GM19351 (cell line): ENCODE measurements around the gene FCER2.

Experiments
- ATAC-seq: cut with Tn5 transposase; IDR thresholded peaks from one replicate; pipeline ENCODE4 v1.9.1; 2021; ENCODE audit warnings: mild to moderate bottlenecking, moderate library complexity; ENCODE audit not compliant: unreplicated experiment

The FCER2 gene

DNA sequence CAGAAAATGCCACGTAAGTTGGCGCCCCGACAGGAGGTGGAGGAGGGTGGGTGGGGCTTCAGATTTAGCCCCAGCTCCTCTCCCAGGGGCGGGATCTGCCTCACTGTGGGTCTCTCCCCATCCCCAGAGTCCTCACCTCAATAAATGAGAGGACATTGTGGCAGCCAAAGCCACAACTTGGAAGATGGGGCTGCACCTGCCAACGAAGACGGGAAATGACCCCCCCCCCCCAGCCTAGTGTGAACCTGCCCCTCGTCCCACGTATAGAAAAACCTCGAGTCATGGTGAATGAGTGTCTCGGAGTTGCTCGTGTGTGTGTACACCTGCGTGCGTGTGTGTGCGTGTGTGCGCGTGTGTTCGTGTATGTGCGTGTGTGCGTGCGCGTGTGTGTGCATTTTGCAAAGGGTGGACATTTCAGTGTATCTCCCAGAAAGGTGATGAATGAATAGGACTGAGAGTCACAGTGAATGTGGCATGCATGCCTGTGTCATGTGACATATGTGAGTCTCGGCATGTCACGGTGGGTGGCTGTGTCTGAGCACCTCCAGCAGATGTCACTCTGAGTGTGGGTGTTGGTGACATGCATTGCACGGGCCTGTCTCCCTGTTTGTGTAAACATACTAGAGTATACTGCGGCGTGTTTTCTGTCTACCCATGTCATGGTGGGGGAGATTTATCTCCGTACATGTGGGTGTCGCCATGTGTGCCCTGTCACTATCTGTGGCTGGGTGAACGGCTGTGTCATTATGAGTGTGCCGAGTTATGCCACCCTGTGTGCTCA is 22.8 kb downstream of the FCER2 start:
- no peak for ATAC-seq

DNA sequence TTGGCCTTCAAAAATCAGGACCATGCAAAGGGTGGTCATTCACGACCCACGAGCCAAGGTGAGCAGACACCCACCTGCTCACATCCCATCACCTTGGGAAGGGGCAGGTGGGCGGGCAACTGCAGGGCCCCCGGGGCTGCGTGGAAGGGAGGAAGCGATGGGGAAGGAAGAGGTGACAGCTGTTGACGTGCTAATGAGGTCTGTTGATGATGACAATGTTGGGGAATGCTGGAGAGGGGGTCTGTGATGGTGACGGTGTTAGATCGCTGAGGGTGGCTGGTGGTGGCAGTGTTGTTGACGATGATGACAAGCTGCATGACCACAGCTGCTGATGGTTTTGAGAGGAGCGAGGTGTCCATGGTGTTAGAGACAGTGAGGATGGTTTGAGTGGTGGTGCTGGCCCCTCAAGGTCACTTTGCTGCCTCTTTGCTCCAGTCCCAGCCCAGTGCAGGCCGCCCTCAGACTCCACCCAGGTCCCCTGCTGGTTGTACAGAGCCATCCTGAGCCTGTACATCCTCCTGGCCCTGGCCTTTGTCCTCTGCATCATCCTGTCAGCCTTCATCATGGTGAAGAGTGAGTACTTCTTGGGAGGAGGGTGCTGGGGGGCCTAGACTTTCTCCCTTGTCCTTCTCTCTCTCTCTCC is 24.1 kb downstream of the FCER2 start:
- ATAC-seq: no peak

DNA sequence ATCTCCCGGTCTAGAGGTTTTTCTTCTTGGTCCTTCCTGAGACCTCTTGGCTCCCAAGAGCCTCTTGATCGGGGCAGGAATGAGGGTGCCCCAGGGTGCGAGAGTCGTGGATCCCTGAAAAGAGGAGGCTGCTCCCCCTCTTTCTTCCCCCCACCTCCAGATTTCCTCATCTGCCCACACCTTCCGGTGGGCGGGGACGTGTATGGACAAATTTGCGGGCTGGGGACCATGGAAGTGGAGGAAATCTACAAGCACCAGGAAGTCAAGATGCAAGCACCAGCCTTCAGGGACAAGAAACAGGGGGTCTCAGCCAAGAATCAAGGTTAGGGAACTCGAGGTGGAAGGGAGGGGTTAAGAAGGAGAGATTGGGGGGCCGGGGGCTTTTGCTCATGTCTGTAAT is 25.1 kb downstream of the FCER2 start, which contains the start of gene MCEMP1:
MCEMP1 (plus strand) TSS at position 237 of the 400 bp plus-strand sequence; CDS start at position 268, 31 bp downstream.
- ATAC-seq: no peak

DNA sequence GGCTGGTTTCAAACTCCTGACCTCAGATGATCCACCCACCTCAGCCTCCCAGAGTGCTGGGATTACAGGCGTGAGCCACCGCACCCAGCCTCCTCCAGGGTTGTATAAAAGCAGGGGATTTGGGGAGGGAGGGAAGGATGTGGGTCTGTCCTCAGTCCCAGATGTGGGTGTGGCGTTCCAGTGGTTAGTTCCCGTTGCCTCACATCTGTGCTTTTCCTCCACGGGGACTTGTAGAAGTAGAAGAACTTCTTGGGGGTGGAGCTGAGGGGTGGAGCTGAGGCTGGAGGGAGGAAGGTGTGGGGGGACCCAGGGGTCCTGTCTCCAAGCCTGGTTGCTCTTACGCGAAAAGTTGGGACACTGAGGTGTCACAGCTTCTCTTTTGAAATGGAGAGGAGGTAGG is 25.6 kb downstream of the FCER2 start:
- no peak for ATAC-seq

DNA sequence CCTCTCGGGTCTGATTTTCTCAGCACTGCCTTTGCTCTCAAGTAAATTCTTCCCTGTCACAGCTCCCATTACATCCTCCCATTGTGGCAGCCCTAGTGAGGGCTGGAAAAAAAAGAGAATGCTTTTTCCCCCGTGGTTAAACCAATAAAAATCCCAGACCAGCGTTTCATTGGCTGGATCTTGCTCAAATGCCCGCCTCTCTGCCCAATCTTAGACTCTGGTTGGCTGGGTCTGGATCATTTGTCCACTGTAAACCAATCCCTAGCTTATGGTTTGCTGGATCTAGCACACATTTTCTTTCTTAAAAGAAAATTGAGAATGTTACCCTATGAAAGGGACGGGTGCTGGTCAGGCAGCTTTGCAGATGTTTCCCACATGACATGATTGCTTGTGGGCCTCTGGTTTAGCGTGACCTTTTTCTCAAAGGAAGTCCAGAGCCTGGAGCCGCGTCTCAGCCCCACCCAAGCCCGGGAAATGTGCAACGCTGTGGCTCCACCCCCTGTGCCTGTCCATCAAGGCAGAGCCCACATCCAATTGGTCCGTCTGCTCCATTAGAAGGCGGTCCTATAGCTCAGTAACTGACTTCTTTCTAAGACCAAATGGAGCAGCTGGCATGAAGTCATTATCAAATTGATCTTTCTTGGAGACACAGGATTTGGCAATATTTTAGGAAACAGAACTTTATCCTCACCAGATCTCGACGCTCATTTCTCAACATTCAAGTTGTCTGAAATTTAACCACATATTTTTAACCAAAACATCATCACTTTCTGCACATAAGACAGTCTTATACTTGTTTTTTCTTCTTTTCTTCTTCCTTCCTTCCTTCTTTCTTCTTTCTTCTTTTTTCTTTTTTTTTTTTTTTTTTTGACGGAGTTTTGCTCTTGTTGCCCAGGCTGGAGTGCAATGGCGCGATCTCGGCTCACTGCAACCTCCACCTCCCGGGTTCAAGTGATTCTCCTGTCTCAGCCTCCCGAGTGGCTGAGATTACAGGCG is 27.6 kb downstream of the FCER2 start:
- no peak for ATAC-seq

DNA sequence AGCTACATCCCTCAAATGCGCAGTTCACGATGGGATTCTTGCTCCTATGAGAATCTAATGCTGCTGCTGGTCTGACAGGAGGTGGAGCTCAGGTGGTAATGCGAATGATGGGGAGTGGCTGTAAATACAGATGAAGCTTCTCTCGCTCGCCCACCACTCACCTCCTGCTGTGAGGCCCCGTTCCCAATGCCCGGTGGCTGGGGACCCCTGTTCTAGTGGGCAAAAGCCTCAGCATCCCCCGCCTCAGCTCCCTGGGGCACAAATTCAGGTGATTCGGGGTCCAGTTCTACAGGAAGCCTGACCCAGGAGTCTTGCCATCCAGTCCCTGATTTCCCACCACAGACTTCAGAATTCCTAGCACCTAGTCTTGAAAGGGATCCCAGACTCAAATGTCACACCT is 29.4 kb downstream of the FCER2 start:
- ATAC-seq: no peak

DNA sequence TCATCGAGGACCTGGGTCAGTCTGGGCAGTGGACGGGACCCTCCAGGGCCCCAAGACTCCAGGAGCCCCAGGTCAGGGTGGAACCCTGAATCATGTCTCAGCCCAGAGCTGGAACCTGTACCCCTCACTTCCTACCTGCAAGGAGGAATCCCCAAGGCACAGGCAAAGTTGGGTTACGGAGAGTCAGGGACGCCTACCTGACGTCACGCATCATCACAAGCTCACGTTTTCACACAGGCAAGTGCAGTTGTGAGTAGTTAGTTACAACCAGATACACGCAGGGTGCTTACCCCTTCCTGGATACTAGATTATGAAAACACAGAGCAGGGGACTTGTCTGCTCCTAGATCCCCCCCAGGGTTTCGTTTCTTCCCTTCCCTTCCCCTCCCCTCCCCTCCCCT is 31.1 kb downstream of the FCER2 start:
- no peak for ATAC-seq

DNA sequence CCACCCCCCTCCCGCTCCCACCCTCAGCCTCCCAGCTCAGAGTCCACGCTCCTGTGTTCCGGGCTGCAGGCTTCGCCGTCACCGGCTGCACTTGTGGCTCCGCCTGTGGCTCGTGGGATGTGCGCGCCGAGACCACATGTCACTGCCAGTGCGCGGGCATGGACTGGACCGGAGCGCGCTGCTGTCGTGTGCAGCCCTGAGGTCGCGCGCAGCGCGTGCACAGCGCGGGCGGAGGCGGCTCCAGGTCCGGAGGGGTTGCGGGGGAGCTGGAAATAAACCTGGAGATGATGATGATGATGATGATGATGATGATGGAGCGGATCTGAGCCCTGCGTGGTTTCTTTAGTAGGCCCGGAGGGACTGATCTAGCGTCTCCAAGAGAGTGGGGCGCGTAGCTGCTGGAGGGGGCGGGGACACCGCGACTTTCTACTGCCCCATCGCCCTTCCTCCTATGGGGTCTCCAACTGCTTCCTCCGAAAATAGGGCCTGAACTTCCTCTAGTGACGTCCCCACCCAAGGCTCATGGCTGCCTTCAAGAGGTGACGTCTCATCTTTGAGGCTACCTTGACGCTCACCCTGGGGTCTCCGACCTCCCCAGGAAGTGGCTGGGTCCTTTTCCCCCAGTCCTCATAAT is 31.7 kb downstream of the FCER2 start:
- ATAC-seq: no peak

DNA sequence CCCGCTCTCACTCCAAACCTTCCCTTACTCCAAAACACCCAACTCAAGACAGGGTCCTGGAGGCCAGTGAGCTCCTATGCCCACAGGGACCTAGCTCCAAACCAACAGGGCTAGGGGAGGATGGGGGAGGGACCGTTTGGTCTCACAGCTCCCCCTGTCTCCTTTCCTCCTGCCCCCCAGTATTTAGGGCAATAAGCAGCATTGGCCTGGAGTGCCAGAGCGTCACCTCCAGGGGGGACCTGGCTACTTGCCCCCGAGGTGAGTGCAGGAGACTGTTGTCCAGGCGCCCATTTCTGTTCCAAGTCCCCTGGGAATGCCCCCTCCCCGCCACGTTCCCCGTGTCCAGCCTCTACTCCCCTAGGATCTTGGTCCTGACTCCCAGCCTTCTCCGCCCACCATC is 32.3 kb downstream of the FCER2 start:
- ATAC-seq: no peak

DNA sequence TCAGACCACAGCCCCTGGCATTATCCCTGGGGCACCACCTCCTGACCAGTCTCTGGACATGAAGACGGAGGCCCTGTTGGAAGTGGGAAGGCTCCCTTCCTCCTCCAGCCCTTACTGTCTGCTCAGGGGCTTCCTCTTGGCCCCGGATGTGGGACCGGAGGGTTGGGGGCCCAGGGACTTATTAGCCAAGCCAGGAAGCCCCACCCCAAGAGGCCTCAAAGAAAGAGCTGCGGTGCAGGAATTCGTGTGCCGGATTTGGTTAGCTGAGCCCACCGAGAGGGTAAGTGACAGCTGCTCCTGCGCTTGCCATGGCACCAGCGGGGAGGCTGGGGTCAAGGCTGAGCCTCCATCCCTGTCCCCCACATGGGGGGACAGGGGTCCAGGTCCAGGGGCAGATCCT is 33.1 kb downstream of the FCER2 start, which contains the start of gene RETN:
RETN (plus strand) TSS at position 208 of the 400 bp plus-strand sequence. CDS start 278 bp downstream, outside the sequence.
- ATAC-seq: no peak

DNA sequence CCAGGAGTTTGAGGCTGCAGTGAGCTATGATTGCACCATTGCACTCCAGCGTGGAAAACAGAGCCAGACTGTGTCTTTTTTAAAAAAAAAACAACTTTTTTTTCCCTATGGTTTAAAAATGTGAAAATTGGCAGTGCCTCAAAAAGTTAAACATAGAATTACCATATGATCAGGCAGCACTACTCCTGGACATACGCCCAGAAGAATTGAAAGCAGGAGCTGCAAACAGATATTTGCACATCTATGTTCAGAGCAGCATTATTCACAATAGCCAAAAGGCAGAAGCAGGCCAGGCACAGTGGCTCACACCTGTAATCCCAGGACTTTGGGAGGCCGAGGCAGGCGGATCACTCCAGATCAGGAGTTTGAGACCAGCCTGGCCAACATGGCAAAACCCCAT is 36.9 kb downstream of the FCER2 start:
- no peak for ATAC-seq

DNA sequence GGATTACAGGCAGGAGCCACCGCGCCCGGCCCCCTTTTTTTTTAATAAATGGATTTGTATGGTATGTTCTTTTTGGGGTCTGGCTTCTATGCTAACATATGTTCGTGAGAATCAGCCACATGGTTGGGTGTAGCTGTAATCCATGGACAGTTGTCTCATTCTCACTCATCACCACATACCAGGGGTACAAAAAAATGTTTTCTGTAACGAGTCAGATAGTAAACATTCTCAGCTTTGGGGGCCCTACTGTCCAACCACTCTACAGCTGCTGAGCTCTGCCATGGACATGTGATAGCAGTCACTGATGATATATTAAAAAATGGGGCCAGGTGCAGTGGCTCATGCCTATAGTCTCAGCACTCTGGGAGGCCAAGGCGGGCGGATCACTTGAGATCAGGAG is 38.2 kb downstream of the FCER2 start:
- ATAC-seq: no peak

DNA sequence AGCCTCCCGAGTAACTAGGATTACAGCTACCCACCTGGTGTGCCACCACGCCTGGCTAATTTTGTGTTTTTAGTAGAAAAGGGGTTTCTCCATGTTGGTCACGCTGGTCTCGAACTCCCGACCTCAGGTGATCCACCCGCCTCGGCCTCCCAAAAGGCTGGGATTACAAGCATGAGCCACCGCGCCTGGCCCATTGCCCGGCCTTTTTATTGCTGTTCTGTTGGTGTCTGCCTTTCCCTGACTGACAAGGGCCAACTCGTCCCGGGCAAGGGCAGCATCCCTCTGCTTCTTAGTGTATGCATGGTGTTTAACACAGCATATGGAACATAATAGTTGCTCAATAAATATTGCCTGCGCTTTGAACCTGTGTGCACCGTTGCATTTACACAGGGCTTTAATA is 39.3 kb downstream of the FCER2 start:
- ATAC-seq: no peak

DNA sequence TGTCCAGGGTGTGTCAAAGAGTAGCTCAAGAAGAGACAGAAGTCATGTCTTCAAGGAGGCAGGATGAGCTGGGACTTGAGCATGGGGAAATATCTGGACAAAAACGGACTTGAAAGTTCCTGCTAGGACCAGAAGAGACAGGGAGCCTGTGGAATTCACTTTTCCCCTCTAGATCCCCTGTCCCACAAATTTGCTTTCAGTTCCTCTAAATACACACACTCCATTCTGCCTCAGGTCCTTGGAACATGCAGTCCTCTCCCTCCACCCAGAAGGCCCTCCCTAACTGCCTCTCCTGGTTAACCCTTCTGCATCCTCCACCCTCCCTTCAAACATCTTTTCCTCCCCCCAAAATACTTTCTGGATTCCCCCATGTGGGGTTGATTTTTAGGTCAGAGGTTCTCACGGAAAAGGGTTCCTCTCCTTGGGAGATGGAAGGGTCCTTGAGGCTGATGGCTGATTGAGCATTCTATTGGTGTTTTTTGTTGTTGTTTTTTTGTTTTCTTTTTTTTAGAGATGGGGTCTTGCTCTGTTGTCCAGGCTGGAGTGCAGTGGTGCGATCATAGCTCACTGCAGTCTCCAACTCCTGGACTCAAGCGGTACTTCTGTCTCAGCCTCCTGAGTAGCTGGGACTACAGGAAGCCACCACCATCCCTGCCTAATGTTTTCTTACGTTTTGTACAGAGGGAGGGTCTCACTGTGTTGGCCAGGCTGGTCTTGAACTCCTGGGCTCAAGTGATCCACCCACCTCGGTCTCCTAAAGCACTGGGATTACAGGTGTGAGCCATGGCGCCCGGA is 40.0 kb downstream of the FCER2 start:
- ATAC-seq: no peak

DNA sequence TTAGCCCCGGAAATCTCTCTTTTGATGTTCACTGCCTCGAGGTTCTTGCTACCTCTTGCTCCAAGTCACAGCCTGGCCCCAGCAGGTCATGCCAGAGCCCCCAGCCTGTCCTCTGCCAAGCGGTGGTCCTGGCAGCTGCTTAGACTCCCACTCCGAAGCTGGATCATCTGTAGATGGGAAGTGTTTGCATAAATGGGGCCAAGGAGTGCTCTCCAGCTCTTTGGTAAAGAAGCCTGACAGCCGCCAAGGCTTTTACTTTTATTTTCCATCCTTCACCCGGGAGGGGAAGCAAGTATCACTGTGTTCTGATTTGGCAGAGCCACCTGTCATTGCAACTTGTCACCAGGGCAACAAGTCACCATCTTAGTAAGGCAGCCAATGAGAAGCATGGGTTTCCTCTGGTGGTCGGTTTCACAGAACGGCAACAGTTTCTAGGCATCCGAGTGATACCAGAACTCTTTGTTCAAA is 43.7 kb downstream of the FCER2 start:
- ATAC-seq: peak; percentile 79

DNA sequence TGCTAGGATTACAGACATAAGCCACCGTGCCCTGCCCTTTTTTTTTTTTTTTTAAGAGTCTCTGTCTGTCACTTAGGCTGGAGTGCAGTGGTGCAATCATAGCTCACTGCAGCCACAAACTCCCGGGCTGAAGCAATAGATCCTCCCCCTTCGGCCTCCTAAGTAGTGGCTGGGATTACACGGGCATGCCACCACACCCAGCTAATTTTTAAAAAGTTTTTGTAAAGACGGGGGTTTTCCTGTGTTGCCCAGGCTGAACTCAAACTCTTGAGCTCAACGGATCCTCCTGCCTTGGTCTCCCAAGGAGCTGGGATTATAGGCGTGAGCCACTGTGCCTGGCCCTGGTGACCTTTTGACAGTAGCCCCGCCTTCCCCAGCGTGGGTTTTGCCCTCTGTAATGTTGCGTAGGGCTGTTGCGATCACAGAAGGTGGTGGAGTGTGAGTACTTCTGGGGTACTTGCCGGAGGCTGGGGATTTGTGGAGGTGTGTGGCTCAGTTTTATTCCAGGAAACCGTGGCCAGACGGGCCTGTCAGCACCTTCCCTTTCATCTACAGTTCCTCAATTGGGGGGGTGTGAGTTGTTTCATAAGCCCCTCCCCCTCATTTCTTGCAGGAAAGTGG is 44.7 kb downstream of the FCER2 start:
- no peak for ATAC-seq

DNA sequence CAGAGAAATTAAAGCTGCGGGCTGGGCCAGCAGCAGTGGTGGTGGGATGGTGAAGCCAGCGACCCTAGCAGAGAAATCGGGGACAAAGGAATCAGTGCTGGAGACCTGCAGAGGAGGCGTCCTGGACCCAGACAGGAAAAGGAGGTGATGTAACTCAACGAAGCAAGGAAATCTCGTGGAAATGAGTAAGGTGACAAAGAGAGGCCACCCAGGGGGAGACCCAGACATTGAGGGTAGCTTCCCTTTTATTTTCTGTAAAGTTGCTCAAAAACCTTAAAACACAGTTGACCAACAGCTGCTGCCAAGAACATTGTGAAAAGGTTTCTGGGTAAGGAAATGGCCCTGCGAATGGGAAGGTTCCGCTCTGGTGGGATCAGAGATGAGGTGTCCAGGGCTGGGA is 46.4 kb downstream of the FCER2 start:
- ATAC-seq: no peak

DNA sequence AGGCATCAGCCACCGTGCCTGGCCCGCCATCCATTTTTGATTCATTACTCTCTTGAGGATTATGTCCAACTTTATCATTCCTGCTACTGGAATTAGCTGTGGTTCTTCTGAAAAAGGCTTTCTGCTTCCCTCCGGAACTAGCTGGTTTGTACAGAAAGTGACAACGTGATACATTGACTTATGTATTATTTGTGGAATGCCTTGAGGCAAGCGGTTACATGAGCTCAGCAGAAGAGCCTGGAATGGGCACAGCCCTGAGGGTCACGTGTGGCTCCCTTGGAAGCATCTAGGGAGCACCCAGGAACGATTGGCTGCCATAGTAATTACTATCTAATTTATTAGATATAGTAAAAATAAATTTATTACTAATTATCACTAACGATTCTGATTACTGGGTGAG is 47.5 kb downstream of the FCER2 start:
- no peak for ATAC-seq

DNA sequence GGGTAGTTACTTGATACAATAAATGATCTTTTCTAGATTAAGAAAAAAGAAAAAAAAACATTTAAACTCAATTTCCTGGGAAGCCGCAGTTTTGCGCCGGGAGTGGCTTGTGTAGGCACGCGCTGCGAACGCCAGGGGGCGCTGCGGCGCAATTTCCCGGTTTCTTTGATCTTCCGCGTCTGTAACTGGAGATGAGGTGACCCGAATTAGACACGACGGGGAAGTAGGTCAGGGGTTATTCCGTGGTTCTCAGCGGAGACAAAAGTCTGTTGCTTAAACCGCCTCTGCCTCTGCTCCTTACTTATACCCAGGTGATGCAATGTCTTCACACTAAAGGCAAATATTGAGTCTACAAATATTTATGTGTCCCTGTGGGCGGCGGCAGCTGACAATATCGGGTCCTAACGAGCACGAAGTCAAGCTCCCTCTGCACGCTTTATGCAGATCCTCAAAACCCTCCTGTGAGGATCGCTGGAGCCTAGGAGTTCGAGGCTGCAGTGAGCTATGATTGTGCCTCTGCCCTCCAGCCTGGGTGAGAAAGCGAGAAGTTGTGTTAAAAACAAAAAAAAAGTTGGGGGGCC is 49.8 kb downstream of the FCER2 start:
- ATAC-seq: no peak
